GM12878 (cell line): Measurements from ENCODE around the gene TBRG4. TPM values are rescaled to one million over a fixed set of nuclear protein-coding genes. Genes with fewer than 3 reads are reported as not detected.

ENCODE experiments used
- ATAC-seq: fragments of 200-7000 bp; cut with Tn5 transposase; 3 replicates; pipeline ENCODE4 v1.9.1; 2020; ENCODE audit warnings: mild to moderate bottlenecking, moderate library complexity
- BruUV-seq: library from RNA; stranded (reverse); fragments of 400-500 nt; replicated peaks from 2 replicates; lab custom pipeline; 2021; lab: Mats Ljungman, UMichigan
- CTCF ChIA-PET: fragments of 300-600 bp; sonication (Branson Sonifier 250); formaldehyde crosslinking; extraction: SDS; loops from one replicate; lab custom pipeline; 2021; ENCODE audit warnings: inconsistent platforms; lab: Yijun Ruan, JAX
- POLR2A ChIA-PET: fragments of 350-600 bp; formaldehyde crosslinking; extraction: SDS; loops from one replicate; lab custom pipeline; 2021; ENCODE audit warnings: inconsistent platforms; lab: Charles Lee
- RAD21 ChIA-PET: fragments of 300-600 bp; sonication (Branson Sonifier 250); formaldehyde crosslinking; loops from one replicate; lab custom pipeline; 2023; ENCODE audit warnings: antibody characterized with exemption; ENCODE audit not compliant: unreplicated experiment; lab: Charles Lee
- SMC1A ChIA-PET: fragments of 300-600 bp; sonication (Branson Sonifier 250); formaldehyde crosslinking; loops from one replicate; lab custom pipeline; 2023; ENCODE audit not compliant: unreplicated experiment, uncharacterized antibody; lab: Charles Lee
- DNase-seq: peaks from one replicate; pipeline ENCODE4 v3.0.0-alpha.2; 2011; ENCODE audit warnings: low read depth, low spot score
- FAIRE-seq: peaks from 3 replicates; lab custom pipeline; 2011; peaks lifted over from hg19 to GRCh38; lab: Jason Lieb, UNC
- H2AFZ ChIP-seq: 2 replicates; pipeline ENCODE4 v1.6.0; 2011; ENCODE audit warnings: low read depth, low read length, control low read depth; ENCODE audit not compliant: control insufficient read depth
- H3K27ac ChIP-seq: 2 replicates; pipeline ENCODE4 v1.5.1; 2011; ENCODE audit warnings: control low read depth; ENCODE audit not compliant: control insufficient read depth, insufficient read depth
- H3K27me3 ChIP-seq, 2 experiments: replicated peaks in 1 of 2; 2 replicates each; pipeline versions ENCODE4 v1.6.0 to v1.6.1; 2011; ENCODE audit warnings: low read length in 1 of 2; ENCODE audit not compliant: control insufficient read depth in 2 of 2, insufficient read depth in 2 of 2
- H3K36me3 ChIP-seq, 2 experiments: 2 replicates each; pipeline ENCODE4 v1.5.1; 2011; ENCODE audit warnings: low read length in 1 of 2; ENCODE audit not compliant: control insufficient read depth in 2 of 2, insufficient read depth in 2 of 2
- H3K4me1 ChIP-seq: 2 replicates; pipeline ENCODE4 v1.6.1; 2011; ENCODE audit warnings: mild to moderate bottlenecking, low read length, moderate library complexity, mixed read lengths; ENCODE audit not compliant: control insufficient read depth, insufficient read depth
- H3K4me2 ChIP-seq: 2 replicates; pipeline ENCODE4 v1.6.0; 2011; ENCODE audit warnings: control low read depth; ENCODE audit not compliant: control insufficient read depth, insufficient read depth
- H3K4me3 ChIP-seq: fragments of 200-600 bp; sonication (generic); 2 replicates; pipeline ENCODE4 v1.5.1; 2016
- H3K79me2 ChIP-seq: 2 replicates; pipeline ENCODE4 v1.6.0; 2011; ENCODE audit warnings: low read length; ENCODE audit not compliant: control insufficient read depth, insufficient read depth
- H3K9ac ChIP-seq: 2 replicates; pipeline ENCODE4 v1.8.0; 2011; ENCODE audit warnings: low read length, control low read depth, mixed read lengths; ENCODE audit not compliant: control insufficient read depth, insufficient read depth
- H3K9me3 ChIP-seq: replicated peaks from 3 replicates; pipeline ENCODE4 v1.5.1; 2011; ENCODE audit warnings: mild to moderate bottlenecking, low read length; ENCODE audit not compliant: control insufficient read depth, insufficient read depth
- H4K20me1 ChIP-seq: 2 replicates; pipeline ENCODE4 v1.6.0; 2011; ENCODE audit not compliant: control insufficient read depth, insufficient read depth
- BMI1 ChIP-seq: fragments of 450-650 bp; IDR thresholded peaks from 2 replicates; pipeline ENCODE4 v1.6.1; 2016; ENCODE audit warnings: mild to moderate bottlenecking, moderate library complexity, borderline replicate concordance
- NFIC ChIP-seq: IDR thresholded peaks from 2 replicates; pipeline ENCODE4 v1.6.1; 2012; ENCODE audit warnings: low read depth, mild to moderate bottlenecking, inconsistent platforms, low read length, moderate library complexity
- NR2F1 ChIP-seq: fragments of 450-650 bp; conservative IDR thresholded peaks from 2 replicates; pipeline ENCODE4 v1.6.1; 2017; ENCODE audit warnings: mild to moderate bottlenecking
- SREBF1 ChIP-seq: IDR thresholded peaks from 2 replicates; pipeline ENCODE4 v1.6.1; 2012; ENCODE audit warnings: mild to moderate bottlenecking, low read length
- STAT3 ChIP-seq: IDR thresholded peaks from 2 replicates; pipeline ENCODE4 v1.6.1; 2011; ENCODE audit warnings: low read depth, low read length, improper control_type of control experiment
- TBL1XR1 ChIP-seq: IDR thresholded peaks from 2 replicates; pipeline ENCODE4 v1.6.1; 2012; ENCODE audit warnings: low read depth, low read length, improper control_type of control experiment
- ZNF207 ChIP-seq: fragments of 450-650 bp; IDR thresholded peaks from 2 replicates; pipeline ENCODE4 v1.6.1; 2014; ENCODE audit warnings: antibody characterized with exemption, mild to moderate bottlenecking, borderline replicate concordance
- ZNF622 ChIP-seq: fragments of 450-650 bp; IDR thresholded peaks from 2 replicates; pipeline ENCODE4 v1.6.1; 2017; ENCODE audit warnings: mild to moderate bottlenecking, inconsistent platforms
- WGBS: methylation state at CpG from one replicate; pipeline ENCODE4 v1.1.6; 2016; ENCODE audit warnings: low lambda C conversion rate; ENCODE audit not compliant: insufficient replicate concordance, insufficient coverage; ENCODE audit errors: missing lambda C conversion rate; 5-methylcytosine and 5-hydroxymethylcytosine counted together
- in situ Hi-C: fragments of 300-500 bp; cut with MboI; formaldehyde crosslinking; loops from 9 replicates; pipeline ENCODE4 v1.14.3; 2018; ENCODE audit warnings: mixed read lengths
- intact Hi-C: fragments of 100-400 bp; cut with micrococcal nuclease; formaldehyde crosslinking; loops from one replicate; pipeline ENCODE4 v1.14.2; 2022; ENCODE audit not compliant: unreplicated experiment
- polyA plus RNA-seq, 11 experiments: library from polyadenylated mRNA; depleted of rRNA in 4 of 11; unstranded in 6 of 11; stranded (reverse) in 5 of 11; fragments of >200 nt; fragmentation: Nextera tagmentation in 4 of 11; fragmentation: Illumina TruSeq in 1 of 11; extraction: Ambion mirVana in 4 of 11; extraction: Trizol in 1 of 11; gene quantifications; 1 replicate in 1 of 11; 2 replicates in 10 of 11; pipeline versions ENCODE4 v1.2.1 to v1.2.3, GENCODE V29; 2011 to 2016; ENCODE audit warnings: inconsistent platforms in 2 of 11, missing spikeins in 2 of 11, low read depth in 1 of 11
- total RNA-seq, 4 experiments: library from RNA; depleted of rRNA in 3 of 4; stranded (reverse); fragments of >200 nt in 3 of 4; fragmentation: Illumina TruSeq in 1 of 4; extraction: Trizol in 1 of 4; gene quantifications; 2 replicates each; pipeline versions ENCODE4 v1.2.1 to v1.2.3, GENCODE V29; 2013 to 2021
- TF ChIP-seq, protein P1 (sequence below): fragments of 450-650 bp; IDR thresholded peaks from 2 replicates; pipeline ENCODE4 v1.6.1; 2017; ENCODE audit warnings: mild to moderate bottlenecking, low read depth, inconsistent platforms; ENCODE audit not compliant: poor library complexity, severe bottlenecking
- TF ChIP-seq, protein P2 (sequence below): fragments of 450-650 bp; conservative IDR thresholded peaks from 2 replicates; pipeline ENCODE4 v1.6.1; 2017; ENCODE audit warnings: mild to moderate bottlenecking, moderate library complexity
- TF ChIP-seq, protein P3 (sequence below): fragments of 450-650 bp; IDR thresholded peaks from 2 replicates; pipeline ENCODE4 v1.6.1; 2016; ENCODE audit warnings: mild to moderate bottlenecking

The TBRG4 gene
- total and polyA plus RNA-seq, 10 of the 15 experiments (the other 5 are each of a cell fraction or from before 2014, with no cell fraction given), result 8.4 to 130 (median 118) TPM

DNA sequence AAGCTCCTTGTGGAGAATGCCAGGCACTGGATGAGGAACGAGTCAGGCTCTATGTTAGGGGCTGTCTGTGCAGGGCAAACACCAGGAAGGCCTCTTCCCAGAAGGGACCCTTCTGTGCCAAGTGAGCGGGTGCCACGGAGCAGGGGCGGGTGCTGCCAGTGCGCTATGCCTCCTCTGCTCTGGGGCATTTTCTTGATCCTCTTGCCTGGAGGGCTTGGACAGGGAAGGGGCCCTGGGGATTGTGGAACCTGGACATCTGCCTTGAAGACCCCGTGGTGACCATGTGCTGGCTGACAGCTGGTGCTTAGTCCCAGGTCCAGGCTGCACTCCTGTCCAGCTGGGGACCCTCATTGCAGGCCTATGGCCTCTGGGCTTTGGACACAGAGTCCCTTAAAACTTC, 15.4 kb upstream of the TBRG4 start (continued):
- TF ChIP-seq, protein P1, sequence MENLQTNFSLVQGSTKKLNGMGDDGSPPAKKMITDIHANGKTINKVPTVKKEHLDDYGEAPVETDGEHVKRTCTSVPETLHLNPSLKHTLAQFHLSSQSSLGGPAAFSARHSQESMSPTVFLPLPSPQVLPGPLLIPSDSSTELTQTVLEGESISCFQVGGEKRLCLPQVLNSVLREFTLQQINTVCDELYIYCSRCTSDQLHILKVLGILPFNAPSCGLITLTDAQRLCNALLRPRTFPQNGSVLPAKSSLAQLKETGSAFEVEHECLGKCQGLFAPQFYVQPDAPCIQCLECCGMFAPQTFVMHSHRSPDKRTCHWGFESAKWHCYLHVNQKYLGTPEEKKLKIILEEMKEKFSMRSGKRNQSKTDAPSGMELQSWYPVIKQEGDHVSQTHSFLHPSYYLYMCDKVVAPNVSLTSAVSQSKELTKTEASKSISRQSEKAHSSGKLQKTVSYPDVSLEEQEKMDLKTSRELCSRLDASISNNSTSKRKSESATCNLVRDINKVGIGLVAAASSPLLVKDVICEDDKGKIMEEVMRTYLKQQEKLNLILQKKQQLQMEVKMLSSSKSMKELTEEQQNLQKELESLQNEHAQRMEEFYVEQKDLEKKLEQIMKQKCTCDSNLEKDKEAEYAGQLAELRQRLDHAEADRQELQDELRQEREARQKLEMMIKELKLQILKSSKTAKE, result no peak
- no peak for TF ChIP-seq TBL1XR1
- no peak for TF ChIP-seq ZNF207
- TF ChIP-seq, protein P2, sequence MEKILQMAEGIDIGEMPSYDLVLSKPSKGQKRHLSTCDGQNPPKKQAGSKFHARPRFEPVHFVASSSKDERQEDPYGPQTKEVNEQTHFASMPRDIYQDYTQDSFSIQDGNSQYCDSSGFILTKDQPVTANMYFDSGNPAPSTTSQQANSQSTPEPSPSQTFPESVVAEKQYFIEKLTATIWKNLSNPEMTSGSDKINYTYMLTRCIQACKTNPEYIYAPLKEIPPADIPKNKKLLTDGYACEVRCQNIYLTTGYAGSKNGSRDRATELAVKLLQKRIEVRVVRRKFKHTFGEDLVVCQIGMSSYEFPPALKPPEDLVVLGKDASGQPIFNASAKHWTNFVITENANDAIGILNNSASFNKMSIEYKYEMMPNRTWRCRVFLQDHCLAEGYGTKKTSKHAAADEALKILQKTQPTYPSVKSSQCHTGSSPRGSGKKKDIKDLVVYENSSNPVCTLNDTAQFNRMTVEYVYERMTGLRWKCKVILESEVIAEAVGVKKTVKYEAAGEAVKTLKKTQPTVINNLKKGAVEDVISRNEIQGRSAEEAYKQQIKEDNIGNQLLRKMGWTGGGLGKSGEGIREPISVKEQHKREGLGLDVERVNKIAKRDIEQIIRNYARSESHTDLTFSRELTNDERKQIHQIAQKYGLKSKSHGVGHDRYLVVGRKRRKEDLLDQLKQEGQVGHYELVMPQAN, result no peak

DNA sequence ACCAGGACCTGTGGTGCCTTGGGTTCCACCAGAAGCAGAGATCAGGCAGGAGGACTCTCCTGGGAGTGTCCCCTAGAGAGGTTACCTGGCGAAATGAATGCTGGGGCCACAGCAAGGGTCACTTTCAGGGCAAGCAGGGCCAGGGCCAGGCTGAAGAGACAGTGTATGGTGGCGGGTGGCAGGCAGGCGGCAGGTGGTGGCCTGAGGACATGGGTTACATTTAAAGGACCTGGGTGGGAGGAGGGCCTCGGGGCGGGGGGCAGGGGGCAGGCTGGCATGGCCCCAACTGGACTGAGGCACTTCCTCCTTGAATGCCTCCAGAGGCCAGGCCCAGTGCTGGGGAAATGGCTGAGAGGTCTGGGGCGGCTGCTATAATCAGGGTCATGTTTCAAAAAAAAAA, 14.7 kb upstream of the TBRG4 start:
- Histone ChIP-seq H3K27ac (no peak overlapping the region), H3K4me2 (no peak overlapping the region), H3K9me3 (no peaks in the 10 kb centered on the region)
- intact Hi-C loops (no loop called here), in situ Hi-C loops (no loop called here)
- SMC1A ChIA-PET, result no interaction called here
- TF ChIP-seq ZNF622, result no peak
- TF ChIP-seq BMI1, result no peak
- TF ChIP-seq, protein P3, sequence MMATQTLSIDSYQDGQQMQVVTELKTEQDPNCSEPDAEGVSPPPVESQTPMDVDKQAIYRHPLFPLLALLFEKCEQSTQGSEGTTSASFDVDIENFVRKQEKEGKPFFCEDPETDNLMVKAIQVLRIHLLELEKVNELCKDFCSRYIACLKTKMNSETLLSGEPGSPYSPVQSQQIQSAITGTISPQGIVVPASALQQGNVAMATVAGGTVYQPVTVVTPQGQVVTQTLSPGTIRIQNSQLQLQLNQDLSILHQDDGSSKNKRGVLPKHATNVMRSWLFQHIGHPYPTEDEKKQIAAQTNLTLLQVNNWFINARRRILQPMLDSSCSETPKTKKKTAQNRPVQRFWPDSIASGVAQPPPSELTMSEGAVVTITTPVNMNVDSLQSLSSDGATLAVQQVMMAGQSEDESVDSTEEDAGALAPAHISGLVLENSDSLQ, result no peak
- no peak for TF ChIP-seq NR2F1
- no peak for TF ChIP-seq SREBF1
- TF ChIP-seq NFIC, result no peak
- TF ChIP-seq STAT3, result no peak
- TF ChIP-seq, all 136 proteins: peak for 0
- BruUV-seq, result no TSS peak
- FAIRE-seq, result no peak
- Histone ChIP-seq H3K79me2 (no peaks in the 10 kb centered on the region), H3K36me3 (no peaks in the 10 kb centered on the region), H3K27me3 (no peaks in the 10 kb centered on the region), H2AFZ (no peak overlapping the region), H4K20me1 (no peaks in the 10 kb centered on the region), H3K4me1 (peaks cover 5% of the 10 kb centered on the region), H3K9ac (no peak overlapping the region), H3K4me3 (no peak overlapping the region)
- 25% methylated on average over 4 of the region's 6 CpGs for WGBS
- CTCF ChIA-PET, result interaction anchor here (2.3 kb wide), 1 partner anchor 153 kb away, joined by 9 read pairs; no protein-coding TSS in a partner anchor
- DNase-seq, result no peak
- ATAC-seq, result no peak
- RAD21 ChIA-PET, result interaction anchor here (0.9 to 1.6 kb wide), 2 partner anchors 153 to 269 kb away, joined by 3 to 5 read pairs; no protein-coding TSS in a partner anchor
- POLR2A ChIA-PET, result interaction anchor here (0.5 kb wide), 1 partner anchor 12 kb away, joined by 3 read pairs; no protein-coding TSS in a partner anchor
